ENCODE results near the gene IL31.
"Not testable (repeated sequence)": the region's sequence is repeated elsewhere in the genome, so short reads cannot be mapped to it uniquely, and the experiment has no call there.

Gene IL31

DNA sequence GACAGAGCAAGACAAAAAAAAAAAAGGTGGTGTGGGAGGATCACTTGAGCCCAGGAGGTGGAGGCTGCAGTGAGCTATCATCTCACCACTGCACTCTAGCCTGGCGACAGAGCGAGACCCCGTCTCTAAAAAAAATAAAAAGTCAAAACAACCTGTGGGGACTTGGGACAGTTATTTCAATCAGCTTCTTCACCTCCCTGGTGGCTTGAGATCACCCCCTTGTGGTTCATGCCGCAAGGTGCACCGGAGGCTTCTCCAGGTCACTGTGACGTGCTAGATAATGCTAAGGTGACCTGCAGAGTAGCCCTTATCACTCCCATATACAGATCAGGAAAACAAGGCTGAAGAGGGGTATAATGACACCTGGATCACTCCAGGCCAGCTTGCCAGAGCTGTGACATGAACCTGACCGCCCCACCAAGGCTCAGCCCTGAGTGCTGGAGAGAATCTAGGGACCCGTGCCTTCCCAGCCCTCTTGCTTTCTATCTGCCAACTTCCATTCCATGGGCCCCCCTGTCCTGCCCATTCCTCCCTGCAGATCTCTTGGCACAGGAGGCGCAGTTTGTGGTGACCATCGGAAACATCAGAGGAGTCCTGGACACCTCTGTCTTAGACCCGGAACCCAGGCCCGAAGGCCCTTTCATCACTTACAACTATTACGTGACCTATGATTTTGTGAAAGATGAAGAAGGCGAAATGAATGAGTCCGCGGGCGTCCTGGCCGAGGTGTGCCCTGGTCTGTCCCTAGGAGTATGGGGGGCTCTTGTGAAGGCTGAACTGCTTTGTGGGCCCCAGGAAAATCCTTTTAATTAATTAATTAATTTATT lies 17.0 kb upstream of the IL31 start:
- peak; percentile 76 for DNase-seq

DNA sequence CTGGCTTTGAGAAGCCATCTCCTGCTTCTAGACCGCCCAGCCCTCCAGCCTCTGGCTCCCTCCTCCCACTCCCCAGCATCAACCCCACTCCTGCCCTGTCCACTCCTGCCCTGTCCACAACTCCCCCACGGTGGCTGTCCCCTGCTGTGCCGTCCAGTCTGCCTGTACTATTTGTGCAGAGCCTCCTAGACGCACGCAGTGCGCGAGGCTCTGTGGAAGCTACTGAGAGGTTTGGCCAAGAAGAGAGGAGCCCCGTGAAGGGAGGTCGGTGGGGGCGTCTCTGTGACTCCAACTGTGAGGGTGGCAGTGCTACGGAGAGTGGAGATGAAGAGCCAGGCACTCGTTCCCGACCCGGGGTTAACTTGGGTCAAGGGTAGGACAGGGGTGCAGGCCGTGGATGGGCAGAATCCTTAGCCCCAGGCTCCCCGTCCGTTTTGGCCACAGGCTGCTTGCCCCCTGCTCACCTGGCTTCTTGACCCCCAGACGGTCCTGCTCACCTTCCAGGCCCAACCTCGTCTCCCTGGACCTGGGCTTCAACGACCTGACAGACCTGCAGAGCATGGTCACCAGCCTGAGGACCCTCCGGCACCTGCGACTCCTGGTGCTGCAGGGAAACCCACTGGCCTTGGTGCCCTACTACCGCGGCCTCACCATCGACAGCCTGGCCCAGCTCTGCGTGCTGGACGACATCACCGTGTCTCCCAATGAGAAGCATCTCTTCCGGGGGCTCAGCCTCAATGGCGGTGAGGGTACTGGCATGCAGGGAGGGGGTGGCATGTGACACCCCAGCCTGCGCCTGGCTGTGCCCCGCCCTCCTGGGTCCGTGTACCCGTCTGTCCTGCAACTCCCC lies 15.8 kb upstream of the IL31 start:
- no peak for DNase-seq

DNA sequence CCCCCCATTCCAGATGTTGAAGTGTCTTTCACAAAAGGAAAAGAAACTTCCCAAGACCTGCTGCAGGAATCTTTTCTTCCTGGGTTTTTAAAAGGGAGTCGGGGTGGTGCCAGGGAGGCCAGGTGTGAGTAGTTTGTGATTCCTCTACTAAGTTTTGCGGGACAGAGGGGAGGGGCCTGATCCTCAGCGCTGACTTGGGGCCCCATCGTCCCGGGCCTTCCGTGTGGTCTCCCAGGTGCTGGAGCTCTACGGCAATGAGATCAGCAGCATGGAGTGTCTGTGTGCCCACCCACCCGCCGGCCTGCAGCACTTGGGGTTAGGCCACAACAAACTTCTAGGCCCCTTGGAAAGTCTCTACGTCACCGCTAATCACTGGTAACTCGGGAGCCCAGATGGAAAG lies 13.4 kb upstream of the IL31 start:
- DNase-seq: no peak

DNA sequence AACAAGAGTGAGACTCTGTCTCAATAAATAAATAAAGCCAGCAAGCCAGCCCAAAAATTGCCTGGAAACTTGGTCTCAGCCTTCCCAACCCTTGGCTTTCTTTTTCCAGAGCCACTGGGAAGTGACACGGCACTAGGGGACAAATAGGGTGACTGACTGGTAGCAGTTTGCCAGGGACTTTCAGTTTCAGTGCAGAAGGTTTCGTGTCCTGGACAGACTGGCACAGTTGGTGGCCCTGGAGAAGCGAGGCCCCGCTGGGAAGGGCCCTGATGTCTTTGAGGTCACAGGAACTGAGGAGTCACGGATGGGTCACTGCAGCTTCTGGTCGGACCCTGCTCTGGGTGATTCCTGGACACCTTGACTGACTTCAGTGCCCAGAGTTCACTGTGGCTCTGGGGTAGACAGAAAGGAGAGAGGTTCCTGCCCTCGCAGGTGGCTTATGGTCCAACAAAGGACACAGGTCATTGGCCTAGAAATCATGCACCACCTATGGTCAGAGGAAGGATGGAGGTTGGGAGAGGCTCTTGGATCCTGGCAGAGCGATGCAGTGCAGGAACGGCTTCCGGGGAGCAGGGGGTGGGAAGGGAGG lies 11.6 kb upstream of the IL31 start:
- DNase-seq: no peak

DNA sequence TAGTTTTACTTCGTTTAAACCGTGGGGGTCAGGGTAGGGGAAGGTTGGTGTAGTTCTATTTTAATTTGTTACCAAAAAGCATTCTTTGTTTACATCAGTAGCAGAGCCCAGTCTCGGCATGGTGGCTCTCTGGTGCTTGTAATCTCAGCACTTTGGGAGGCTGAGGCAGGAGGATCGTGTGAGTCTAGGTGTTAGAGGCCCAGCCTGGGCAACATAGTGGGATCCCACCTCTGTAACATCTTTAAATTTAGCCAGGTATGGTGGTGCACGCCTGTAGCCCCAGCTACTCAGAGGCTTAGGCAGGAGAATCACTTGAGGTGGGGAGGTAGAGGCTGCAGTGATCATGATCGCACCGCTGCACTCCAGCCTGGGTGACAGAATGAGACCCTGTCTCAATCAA lies 11.1 kb upstream of the IL31 start:
- DNase-seq: no peak

DNA sequence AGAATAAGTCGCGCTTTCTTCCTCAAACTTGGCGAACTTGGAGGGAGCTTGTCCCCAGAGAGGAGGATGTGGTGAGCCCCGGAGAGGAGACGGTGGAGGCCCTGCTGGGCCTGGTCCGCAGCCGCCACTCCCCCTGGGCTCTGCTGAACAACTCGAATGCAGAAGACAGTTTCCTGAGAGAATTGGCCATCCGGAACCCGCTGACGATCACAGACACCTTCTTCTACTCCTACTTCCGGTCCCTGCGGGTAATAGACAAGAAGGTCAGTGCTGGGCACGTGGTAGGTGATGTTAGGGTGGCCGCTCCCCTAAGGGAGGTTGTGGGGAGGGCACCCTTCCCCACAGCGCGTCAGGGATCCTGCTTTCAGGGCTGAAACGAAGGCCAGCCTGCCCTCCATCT lies 10.5 kb upstream of the IL31 start:
- no peak for DNase-seq

DNA sequence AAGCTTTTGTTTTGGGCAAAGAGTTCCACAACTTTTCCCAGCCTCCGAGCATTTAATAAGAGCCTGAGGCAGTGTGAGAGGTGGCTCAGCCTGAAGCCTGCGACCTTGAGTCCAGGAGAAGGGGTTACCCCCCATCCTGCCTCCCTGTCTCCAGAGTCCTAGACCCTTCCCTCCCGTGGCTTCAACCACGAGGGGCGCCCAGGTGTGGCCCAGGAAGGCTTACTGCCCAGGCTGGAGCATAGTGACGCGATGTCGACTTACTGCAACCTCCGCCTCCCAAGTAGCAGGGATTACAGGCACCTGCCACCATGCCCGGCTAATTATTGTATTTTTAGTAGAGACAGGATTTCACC lies 9.5 kb upstream of the IL31 start:
- no peak for DNase-seq

DNA sequence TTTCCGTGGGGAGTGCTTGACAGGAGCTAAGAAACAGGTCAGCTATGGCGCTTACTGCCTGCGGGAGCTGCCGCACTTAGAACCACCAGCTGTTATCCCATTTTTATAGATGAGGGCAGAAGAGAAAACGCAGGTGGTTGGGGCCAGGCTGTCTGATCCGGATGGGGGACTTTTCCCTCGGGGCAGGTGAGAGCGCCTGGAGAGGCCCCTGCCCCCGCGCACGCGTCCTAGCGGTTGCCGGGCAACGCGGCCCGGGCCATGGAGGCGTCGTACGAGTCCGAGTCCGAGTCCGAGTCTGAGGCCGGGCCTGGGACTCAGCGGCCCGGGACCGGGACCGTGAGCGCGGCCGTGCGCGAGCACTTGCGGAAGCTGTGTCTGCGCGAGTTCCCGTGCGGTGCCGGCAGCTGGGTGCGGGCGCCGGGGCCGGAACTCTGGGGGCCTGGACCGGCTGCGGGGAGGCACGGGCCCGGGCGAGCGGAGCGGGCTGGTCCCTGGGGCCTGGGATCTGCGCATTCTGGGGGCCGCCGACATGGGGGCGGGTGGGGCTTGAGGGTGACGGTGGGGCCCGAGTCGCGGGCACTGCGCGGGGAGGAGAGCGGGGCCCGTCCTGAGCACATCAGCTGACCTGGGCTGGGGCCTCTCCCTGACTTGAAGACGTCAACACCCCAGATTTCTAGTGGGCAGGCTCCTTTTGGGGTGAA lies 9.0 kb upstream of the IL31 start, which contains the start of gene LRRC43:
Gene LRRC43 (plus strand): TSS at position 237 of the 701 bp plus-strand sequence. CDS start 22 bp downstream, at position 259.
- DNase-seq: peak; percentile 27

DNA sequence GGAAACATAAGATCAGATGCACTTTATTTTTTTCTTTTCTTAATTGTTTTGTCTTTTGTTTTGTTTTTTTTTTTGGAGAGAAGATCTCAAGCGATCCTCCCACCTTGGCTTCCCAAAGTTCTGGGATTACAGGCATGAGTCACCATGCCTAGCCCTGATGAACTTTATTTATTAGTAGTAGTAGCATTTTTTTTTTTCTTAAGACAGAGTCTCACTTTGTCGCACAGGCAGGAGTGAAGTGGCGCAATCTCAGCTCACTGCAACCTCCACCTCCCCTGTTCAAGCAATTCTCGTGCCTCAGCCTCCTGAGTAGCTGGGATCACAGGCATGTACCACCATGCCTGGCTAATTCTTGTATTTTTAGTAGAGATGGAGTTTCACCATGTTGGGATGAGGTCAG lies 2.5 kb upstream of the IL31 start:
- DNase-seq: not testable (repeated sequence)

DNA sequence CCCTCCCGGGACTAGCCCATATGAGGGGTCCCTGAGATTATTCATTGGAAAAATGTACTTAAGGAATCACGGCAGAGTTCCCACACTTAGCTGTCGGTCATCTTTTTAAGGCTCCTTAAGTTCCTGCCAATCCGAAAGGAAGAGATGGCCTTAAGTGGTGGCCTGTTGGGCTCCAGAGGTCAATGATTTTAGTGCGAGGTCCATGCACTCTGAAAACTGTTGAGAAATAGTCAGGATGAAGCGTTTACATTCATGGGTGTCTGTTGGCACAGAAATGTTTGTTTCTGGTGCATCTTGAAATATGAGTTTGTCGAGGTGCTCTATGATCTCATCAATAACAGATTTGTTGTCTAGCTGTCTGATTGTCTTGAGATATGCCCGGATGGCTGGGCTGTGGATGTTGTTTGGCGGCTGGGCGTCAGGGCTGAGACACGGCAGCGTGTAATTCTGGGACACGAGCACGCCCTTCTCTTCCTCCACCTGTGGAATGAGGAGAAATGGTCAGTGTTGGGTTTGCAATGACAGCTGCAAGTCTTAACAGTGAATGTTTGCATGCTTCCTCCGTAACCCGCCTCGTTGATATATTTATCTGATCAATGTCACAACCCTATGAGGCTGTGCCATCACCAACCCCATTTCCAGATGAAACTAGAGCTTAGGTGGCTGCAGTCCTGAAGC lies 1.6 kb downstream of the IL31 start:
- DNase-seq: no peak

DNA sequence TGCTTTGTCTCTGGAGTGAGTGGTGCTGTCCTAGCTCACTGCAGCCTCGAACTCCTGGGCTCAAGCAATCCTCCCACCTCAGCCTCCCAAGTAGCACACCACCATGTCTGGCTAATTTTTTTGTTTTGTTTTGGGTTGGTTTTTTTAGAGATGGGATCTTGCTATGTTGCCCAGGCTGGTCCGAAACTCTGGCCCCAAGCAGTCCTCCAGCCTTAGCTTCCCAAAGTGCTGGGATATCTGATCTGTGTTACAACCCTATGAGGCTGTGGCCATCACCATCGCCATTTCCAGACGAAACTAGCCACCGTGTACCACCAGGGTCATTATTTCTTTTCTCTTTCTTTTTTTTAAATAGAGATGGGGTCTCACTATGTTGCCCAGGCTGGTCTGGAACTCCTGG lies 2.6 kb downstream of the IL31 start:
- no peak for DNase-seq

DNA sequence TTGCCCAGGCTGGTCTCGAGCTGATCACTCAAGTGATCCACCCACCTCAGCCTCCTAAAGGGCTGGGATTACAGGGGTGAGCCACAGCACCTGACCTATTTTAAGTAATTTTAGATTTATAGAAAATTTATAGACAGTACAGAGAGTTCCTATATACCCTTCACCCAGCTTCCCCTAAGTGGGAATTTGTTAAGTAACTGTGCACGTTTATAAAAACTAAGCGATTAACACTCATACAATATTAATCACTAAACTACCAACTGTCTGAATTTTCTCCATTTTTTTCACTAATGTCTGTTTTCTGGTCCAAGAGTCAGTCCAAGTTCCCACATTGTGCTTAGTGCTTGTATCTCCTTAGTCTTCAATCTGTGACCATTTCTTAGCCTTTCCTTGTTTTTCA lies 5.5 kb downstream of the IL31 start:
- DNase-seq: no peak

DNA sequence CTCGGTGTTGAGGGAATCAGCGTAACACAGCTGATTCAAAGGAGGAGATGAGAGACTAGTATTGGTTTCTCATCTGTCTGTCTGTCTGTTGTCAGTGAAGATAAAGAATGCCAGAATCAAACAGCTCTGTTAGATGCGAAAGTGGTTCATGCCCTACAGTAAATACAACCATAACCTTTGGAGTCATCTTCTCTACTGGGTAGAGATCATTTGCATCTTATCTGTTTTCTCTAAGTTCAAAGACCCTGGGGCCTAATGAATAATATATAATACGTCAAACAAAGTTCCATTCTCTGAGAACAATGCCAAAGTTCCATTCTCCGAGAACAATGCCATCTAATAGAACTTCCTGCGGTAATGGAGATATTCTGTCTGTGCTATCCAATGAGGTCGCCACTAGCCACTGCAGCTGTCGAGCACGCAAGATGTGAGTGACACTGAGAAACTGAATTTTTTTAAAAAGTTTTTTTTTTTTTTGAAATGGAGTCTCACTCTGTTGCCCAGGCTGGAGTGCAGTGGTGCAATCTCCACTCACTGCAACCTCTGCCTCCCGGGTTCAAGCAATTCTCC lies 6.6 kb downstream of the IL31 start:
- DNase-seq: no peak

DNA sequence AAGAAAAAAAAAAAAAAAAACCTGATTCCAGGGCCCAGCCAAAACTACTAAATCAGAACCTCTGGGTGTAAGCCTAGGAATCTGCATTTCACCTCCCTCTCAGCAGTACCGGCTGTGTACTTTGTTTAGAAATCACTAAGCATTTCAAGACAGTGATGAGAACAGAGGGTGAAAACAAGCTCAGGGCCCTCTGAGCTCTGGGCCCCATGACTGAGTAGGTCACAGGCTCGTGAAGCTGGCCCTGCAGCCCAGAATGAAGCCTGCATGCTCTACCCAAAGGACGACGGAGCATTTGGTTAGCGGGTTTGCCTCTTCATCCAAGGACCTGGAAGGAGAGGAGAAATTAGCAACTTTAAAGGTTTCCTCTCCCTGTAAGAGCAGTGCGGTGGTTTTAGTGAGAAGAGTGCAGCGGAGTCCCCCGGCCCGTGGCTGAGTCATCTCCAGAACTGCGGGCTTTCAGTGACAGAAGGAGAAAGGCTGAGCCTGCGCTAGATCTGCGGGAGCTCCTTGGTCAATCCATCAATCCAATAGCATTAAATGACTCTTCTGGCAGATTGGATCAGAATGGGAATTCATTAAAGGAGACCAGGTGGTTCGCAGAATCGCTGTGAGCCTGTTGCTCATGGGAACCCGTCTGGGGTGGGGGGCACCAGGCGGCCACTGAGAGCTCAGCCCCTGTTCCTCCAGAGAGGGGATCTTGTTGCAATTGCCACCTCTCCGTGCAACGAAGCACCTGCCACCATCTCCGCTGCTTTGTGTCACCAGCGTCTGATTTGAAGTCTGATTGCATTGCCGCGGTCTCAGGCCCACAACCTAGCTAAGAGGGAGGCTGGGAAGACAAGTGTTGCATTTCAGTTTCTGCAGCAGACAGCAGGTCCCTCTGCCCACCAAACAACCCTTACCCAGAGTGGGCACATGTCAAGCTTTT lies 7.3 kb downstream of the IL31 start:
- DNase-seq: peak; percentile 66

DNA sequence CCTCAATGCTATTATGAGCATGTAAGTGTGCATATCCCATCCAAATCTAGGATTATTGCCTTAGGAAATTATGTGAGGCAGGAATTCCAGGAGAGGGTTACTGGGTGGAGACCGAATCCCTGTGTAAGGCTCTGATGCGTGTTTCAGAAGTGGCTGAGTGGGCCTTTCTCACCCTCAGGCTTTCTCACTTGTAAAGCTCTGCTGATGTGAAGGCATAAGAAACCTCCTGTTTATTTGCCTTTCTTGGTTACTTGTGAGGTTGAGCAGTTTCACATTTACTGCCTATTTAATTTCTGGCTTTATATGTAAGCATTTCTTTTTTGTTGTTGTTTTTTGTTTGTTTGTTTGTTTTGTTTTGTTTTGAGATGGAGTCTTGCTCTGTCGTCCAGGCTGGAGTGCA lies 11.0 kb downstream of the IL31 start:
- DNase-seq: no peak

DNA sequence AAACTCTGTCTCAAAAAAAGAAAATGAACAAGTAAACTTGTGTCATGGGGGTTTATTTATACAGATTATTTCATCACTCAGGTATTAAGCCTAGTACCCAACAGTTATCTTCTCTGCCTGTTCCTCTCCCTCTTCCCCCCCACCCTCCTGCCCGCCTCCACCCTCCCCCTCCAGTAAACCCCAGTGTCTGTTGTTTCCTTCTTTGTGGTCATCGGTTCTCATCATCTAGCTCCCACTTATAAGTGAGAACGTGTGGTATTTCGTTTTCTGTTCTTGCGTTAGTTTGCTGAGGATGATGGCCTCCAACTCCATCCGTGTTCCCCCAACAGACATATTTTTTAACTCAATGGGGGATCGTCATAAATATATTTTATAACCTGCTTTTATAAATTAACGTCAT lies 12.3 kb downstream of the IL31 start:
- DNase-seq: no peak

DNA sequence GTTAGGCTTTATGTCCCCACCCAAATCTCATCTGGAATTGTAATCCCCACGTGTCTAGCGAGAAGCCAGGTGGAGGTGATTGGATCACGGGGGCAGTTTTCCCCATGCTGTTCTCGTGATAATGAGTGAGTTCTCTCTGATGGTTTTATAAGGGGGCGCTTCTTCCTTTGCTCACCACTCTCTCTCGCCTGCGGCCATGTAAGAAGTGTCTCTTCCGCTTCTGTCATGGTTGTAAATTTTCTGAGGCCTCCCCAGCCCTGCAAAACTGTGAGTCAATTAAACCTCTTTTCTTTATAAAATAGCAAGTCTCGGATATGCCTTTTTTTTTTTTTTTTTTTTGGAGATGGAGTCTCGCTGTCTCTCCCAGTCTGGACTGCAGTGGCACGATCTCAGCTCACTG lies 13.3 kb downstream of the IL31 start:
- DNase-seq: no peak

DNA sequence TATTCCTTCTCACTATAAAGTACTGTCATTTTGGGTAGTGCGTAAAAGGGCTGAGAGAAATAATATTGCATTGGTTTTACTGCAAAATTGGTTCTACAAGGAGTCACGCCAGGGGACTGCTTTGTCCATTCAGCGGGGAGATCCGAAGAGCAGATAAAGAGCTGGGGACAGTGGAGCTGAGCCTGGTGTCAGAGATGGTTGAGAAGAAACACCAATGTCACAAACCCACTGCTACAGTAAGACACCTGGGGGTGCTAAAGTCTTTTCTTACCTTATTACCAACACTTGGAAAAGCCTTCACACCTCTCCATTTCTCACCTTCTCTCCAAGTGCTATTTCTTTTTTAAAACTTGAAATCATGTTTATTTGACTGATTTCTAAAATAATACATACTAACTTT lies 14.1 kb downstream of the IL31 start:
- no peak for DNase-seq

DNA sequence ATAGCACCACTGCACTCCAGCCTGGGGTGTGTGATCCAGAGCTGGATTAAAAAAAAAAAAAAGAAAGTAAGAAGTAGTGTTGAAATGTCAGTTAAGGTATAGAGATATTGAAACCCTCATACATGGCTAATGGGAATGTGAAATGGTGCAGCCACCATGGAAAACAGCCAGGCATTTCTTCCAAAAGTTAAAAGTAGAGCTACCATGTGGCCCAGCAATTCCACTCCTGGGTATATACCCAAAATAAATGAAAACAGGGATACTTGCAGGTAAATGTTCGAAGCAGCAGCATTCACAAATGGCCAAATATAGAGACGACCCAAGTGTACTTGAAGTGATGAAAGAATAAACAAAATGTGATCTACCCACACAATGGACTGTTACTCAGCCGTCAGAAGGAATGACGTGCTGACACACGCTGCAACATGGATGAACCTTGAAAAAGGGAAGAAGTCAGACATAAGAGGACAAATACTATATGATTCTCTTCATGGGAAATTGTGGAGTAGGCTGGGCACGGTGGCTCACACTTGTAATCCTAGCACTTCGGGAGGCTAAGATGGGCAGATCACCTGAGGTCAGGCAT lies 15.2 kb downstream of the IL31 start:
- no peak for DNase-seq

DNA sequence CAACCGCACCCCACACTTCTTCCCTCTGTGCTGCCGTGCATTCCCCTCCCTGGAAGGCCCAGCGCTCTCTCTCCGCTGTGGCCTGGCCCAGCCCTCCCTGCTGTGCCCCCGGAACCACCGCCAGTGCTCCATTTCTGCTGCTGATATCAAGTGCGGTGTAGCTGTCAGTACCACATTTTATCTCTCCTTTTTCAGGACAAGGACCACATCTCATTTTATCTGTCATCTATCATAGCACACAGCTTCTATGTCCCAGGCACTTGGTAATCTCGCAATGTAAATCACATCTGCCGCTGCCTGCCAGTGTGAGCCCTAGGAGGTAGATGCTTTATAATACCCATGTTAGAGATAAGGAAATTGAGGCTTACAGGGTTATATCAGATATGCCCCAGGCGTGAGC lies 18.3 kb downstream of the IL31 start:
- no peak for DNase-seq

DNA sequence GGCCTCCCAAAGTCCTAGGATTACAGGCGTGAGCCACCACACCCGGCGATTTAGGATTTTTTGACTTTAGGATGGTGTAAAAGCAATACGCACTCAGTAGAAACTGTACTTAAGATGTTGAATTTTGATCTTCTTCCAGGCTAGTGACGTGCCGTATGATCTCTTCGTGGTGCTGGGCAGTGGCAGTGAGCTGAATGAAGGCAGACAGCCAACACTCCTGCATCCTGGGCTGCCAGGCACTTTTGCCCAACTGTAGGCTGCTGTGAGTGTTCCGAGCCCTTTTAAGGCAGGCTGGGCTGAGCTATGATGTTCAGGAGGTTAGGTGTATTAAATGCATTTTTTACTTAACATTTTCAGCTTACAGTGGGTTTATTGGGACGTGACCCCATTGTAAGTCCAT lies 21.3 kb downstream of the IL31 start:
- DNase-seq: no peak

Data from activated naive CD4-positive, alpha-beta T cell treated with Interleukin-2 at 50 U/mL for 16 hours (primary cell).